Endothelial cell of umbilical vein (primary cell): Measurements from ENCODE around the gene TNFAIP8. TPM values are rescaled to one million over a fixed set of nuclear protein-coding genes. Genes with fewer than 3 reads are reported as not detected.

Source experiments
- BruUV-seq: library from RNA; stranded (reverse); fragments of 400-500 nt; replicated peaks from 2 replicates; lab custom pipeline; 2021; lab: Mats Ljungman, UMichigan
- CTCF ChIA-PET: fragments of 300-600, 350-600 bp; sonication (Branson Sonifier 250); formaldehyde crosslinking; loops from one replicate; lab custom pipeline; 2021; ENCODE audit warnings: antibody characterized with exemption, inconsistent platforms; lab: Charles Lee
- POLR2A ChIA-PET: fragments of 300-600, 350-600 bp; sonication (Branson Sonifier 250); formaldehyde crosslinking; loops from one replicate; lab custom pipeline; 2021; ENCODE audit warnings: antibody characterized with exemption, inconsistent platforms; lab: Charles Lee
- DNase-seq: peaks from one replicate; pipeline ENCODE4 v3.0.0-alpha.2; 2011; ENCODE audit warnings: low read depth, low spot score
- FAIRE-seq: peaks from 2 replicates; lab custom pipeline; 2011; peaks lifted over from hg19 to GRCh38; lab: Jason Lieb, UNC
- H2AFZ ChIP-seq: 2 replicates; pipeline ENCODE4 v1.6.0; 2012; ENCODE audit warnings: low read depth, low read length, control low read depth, inconsistent platforms
- H3K27ac ChIP-seq: 2 replicates; pipeline ENCODE4 v1.5.1; 2011; ENCODE audit warnings: low read depth, mild to moderate bottlenecking, control low read depth, low read length, moderate library complexity; ENCODE audit not compliant: insufficient read depth
- H3K27me3 ChIP-seq, 2 experiments: 2 replicates each; pipeline versions ENCODE4 v1.6.0 to v1.6.1; 2011; ENCODE audit warnings: low read length in 2 of 2, mixed read lengths in 1 of 2; ENCODE audit not compliant: control insufficient read depth in 2 of 2, insufficient read depth in 2 of 2
- H3K36me3 ChIP-seq, 2 experiments: 2 replicates in 1 of 2; 3 replicates in 1 of 2; pipeline ENCODE4 v1.5.1; 2011; ENCODE audit warnings: low read length in 2 of 2, mild to moderate bottlenecking in 1 of 2, moderate library complexity in 1 of 2; ENCODE audit not compliant: control insufficient read depth in 2 of 2, insufficient read depth in 2 of 2; ENCODE audit errors: extremely low read depth in 1 of 2
- H3K4me1 ChIP-seq: 3 replicates; pipeline ENCODE4 v1.5.1; 2011; ENCODE audit warnings: mild to moderate bottlenecking, low read length; ENCODE audit not compliant: control insufficient read depth, insufficient read depth; ENCODE audit errors: extremely low read depth
- H3K4me2 ChIP-seq: 2 replicates; pipeline ENCODE4 v1.6.1; 2011; ENCODE audit warnings: low read length, control low read depth, mixed read lengths; ENCODE audit not compliant: insufficient read depth
- H3K4me3 ChIP-seq, 3 experiments: fragments of 200-600 bp in 1 of 3; sonication (generic), shearing (Covaris generic) in 1 of 3; replicated peaks in 1 of 3; 2 replicates each; pipeline ENCODE4 v1.5.1; 2011 to 2016; ENCODE audit warnings: control low read depth in 3 of 3, low read length in 3 of 3, mild to moderate bottlenecking in 2 of 3, inconsistent platforms in 1 of 3, low read depth in 1 of 3, moderate library complexity in 1 of 3; ENCODE audit not compliant: insufficient read depth in 1 of 3
- H3K79me2 ChIP-seq: 2 replicates; pipeline ENCODE4 v1.6.0; 2012; ENCODE audit warnings: low read length, inconsistent platforms; ENCODE audit not compliant: control insufficient read depth, insufficient read depth
- H3K9ac ChIP-seq: replicated peaks from 2 replicates; pipeline ENCODE3; 2011; ENCODE audit warnings: low read length, control low read depth; ENCODE audit not compliant: insufficient read depth; ENCODE audit errors: extremely low read depth
- H3K9me1 ChIP-seq: replicated peaks from 3 replicates; pipeline ENCODE4 v1.6.0; 2011; ENCODE audit warnings: mild to moderate bottlenecking, low read length; ENCODE audit not compliant: control insufficient read depth, insufficient read depth; ENCODE audit errors: extremely low read depth
- H3K9me3 ChIP-seq: replicated peaks from 2 replicates; pipeline ENCODE4 v1.5.1; 2012; ENCODE audit warnings: low read length, inconsistent platforms; ENCODE audit not compliant: control insufficient read depth, insufficient read depth
- H4K20me1 ChIP-seq: replicated peaks from 2 replicates; pipeline ENCODE3; 2011; ENCODE audit warnings: mild to moderate bottlenecking, low read length; ENCODE audit not compliant: control insufficient read depth, insufficient read depth; ENCODE audit errors: extremely low read depth
- EZH2 ChIP-seq: IDR thresholded peaks from 2 replicates; pipeline ENCODE4 v1.6.1; 2012; ENCODE audit warnings: borderline replicate concordance, low read depth, mild to moderate bottlenecking, moderate library complexity, low read length, inconsistent platforms; ENCODE audit not compliant: severe bottlenecking
- GATA2 ChIP-seq: IDR thresholded peaks from 2 replicates; pipeline ENCODE4 v1.7.0; 2011; ENCODE audit warnings: low read depth, mild to moderate bottlenecking, moderate library complexity, mixed read lengths, low read length; ENCODE audit not compliant: insufficient read length, insufficient read depth
- MYC ChIP-seq: IDR thresholded peaks from one replicate; pipeline ENCODE4 v1.6.1; 2011; ENCODE audit warnings: mild to moderate bottlenecking, low read depth, low read length
- POLR2A ChIP-seq: IDR thresholded peaks from 2 replicates; pipeline ENCODE4 v1.6.1; 2012; ENCODE audit warnings: low read depth, mild to moderate bottlenecking, control low read depth, low read length
- POLR2AphosphoS5 ChIP-seq: IDR thresholded peaks from 2 replicates; pipeline ENCODE4 v1.6.1; 2012; ENCODE audit warnings: low read depth, mild to moderate bottlenecking, control low read depth, low read length, moderate library complexity; ENCODE audit not compliant: insufficient read depth
- dilution Hi-C: fragments of 300-500 bp; cut with MboI; formaldehyde crosslinking; loops from one replicate; pipeline ENCODE4 v1.15.0; 2019; ENCODE audit warnings: low sequenced_read_pairs; ENCODE audit not compliant: extremely low pct_ligation_motif_present
- intact Hi-C: fragments of 100-400 bp; cut with micrococcal nuclease; formaldehyde crosslinking; loops from one replicate; pipeline ENCODE4 v1.10.0; 2022
- polyA plus RNA-seq, 4 experiments: library from polyadenylated mRNA; depleted of rRNA in 3 of 4; stranded (reverse) in 3 of 4; unstranded in 1 of 4; fragments of >200 nt; gene quantifications; 2 replicates each; pipeline versions ENCODE4 v1.2.1 to v1.2.3, GENCODE V29; 2011 to 2012; ENCODE audit warnings: missing spikeins in 1 of 4
- total RNA-seq: library from RNA; stranded (reverse); gene quantifications from 2 replicates; pipeline ENCODE4 v1.2.3, GENCODE V29; 2021
- TF ChIP-seq, protein P1 (sequence below): IDR thresholded peaks from 2 replicates; pipeline ENCODE4 v1.6.1; 2011; ENCODE audit not compliant: insufficient read depth, insufficient read length
- TF ChIP-seq, protein P2 (sequence below), 2 donors: IDR thresholded peaks; 1 replicate in 1 of 2; 2 replicates in 1 of 2; pipeline ENCODE4 v1.5.1; 2011; ENCODE audit warnings: low read length in 2 of 2, mild to moderate bottlenecking in 2 of 2, moderate library complexity in 2 of 2, control low read depth in 1 of 2, inconsistent platforms in 1 of 2, low read depth in 1 of 2; ENCODE audit not compliant: insufficient read depth in 1 of 2; ENCODE audit errors: extremely low read depth in 1 of 2

TNFAIP8 gene
- total and polyA plus RNA-seq, 2 donors (not counting 3 experiments of a cell fraction or from before 2014, with no cell fraction given), result 4.7 to 7.4 TPM

DNA sequence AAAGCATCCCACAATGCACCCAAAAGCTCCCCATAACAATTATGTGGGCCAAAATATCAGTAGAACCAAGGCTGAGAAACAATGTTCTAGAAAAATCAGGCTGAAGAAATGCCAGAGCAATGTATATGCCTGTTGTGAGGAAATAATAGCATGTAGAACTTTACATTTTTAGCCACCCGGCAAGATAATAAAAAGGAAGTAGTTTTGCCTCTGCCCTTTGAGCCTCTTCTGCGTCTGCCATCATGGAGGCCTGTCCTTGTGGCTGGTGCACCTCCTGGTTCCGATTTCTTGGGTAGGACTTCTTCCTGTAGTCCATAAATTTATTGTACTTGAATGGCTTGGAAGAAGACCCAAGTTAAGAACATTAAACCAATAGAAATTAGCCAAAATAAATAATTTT lies 38.9 kb upstream of the TNFAIP8 start:
- Histone ChIP-seq H3K36me3 (no peaks in the 10 kb centered on the region), H3K4me3 (no peak overlapping the region), H3K4me1 (no peaks in the 10 kb centered on the region), H3K9ac (no peak overlapping the region), H3K79me2 (no peaks in the 10 kb centered on the region), H3K27me3 (no peaks in the 10 kb centered on the region), H3K27ac (no peak overlapping the region), H2AFZ (no peak overlapping the region), H3K9me3 (no peaks in the 10 kb centered on the region), H4K20me1 (no peaks in the 10 kb centered on the region), H3K9me1 (no peaks in the 10 kb centered on the region), H3K4me2 (no peak overlapping the region)
- FAIRE-seq (no peak), DNase-seq (no peak)
- intact Hi-C loops (no loop called here), dilution Hi-C loops (no loop called here)
- BruUV-seq, result no TSS peak
- POLR2A ChIA-PET, result no interaction called here
- CTCF ChIA-PET, result no interaction called here
- TF ChIP-seq, protein P1, sequence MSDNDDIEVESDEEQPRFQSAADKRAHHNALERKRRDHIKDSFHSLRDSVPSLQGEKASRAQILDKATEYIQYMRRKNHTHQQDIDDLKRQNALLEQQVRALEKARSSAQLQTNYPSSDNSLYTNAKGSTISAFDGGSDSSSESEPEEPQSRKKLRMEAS, result no peak
- no peak for TF ChIP-seq EZH2
- TF ChIP-seq, protein P2, sequence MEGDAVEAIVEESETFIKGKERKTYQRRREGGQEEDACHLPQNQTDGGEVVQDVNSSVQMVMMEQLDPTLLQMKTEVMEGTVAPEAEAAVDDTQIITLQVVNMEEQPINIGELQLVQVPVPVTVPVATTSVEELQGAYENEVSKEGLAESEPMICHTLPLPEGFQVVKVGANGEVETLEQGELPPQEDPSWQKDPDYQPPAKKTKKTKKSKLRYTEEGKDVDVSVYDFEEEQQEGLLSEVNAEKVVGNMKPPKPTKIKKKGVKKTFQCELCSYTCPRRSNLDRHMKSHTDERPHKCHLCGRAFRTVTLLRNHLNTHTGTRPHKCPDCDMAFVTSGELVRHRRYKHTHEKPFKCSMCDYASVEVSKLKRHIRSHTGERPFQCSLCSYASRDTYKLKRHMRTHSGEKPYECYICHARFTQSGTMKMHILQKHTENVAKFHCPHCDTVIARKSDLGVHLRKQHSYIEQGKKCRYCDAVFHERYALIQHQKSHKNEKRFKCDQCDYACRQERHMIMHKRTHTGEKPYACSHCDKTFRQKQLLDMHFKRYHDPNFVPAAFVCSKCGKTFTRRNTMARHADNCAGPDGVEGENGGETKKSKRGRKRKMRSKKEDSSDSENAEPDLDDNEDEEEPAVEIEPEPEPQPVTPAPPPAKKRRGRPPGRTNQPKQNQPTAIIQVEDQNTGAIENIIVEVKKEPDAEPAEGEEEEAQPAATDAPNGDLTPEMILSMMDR (IDR thresholded peaks at IDR 0.05; ENCODE audit: extremely low read depth in 1 of 2, insufficient read depth in 1 of 2, low read depth in 1 of 2, low read length in 2 of 2), result no peak
- no peak for TF ChIP-seq MYC
- TF ChIP-seq GATA2, result no peak
- TF ChIP-seq POLR2AphosphoS5, result no peak
- TF ChIP-seq POLR2A, result no peak
